ENCODE results near the gene LENG9. TPM values are rescaled to one million over a fixed set of nuclear protein-coding genes. Genes with fewer than 3 reads are reported as not detected.

Gene LENG9
- total RNA-seq, 1 experiment from 2014 or later: 4.2 TPM

GRCh38 chr19:54416695-54417491 lies 46.7 kb downstream of the LENG9 start:
- no peak for DNase-seq (ENCODE audit: low spot score)
- ChIA-PET POLR2A (ENCODE audit: low non-redundant PET) (interaction anchor here (0.6 kb wide), 1 partner anchor 11 kb away, joined by 11 read pairs; no protein-coding TSS in a partner anchor), CTCF (interaction anchor here (0.6 kb wide), 1 partner anchor 64 kb away, joined by 4 read pairs; no protein-coding TSS in a partner anchor)
- intact Hi-C loops (cut with micrococcal nuclease; ENCODE audit: unreplicated experiment): no loop called here
- Histone ChIP-seq H3K4me1 (ENCODE audit: insufficient read depth, low read length, poor library complexity, severe bottlenecking) (peaks cover 4% of the 10 kb centered on the region), H3K9me3 (ENCODE audit: low read depth, low read length, poor library complexity, severe bottlenecking) (no peaks in the 10 kb centered on the region), H3K36me3 (ENCODE audit: insufficient read depth, low read length, poor library complexity, severe bottlenecking) (no peaks in the 10 kb centered on the region), H3K4me3 (ENCODE audit: low read depth, low read length, poor library complexity, severe bottlenecking) (no peak overlapping the region), H3K27me3 (replicated peaks; ENCODE audit: insufficient read depth, low read depth, low read length, poor library complexity) (peaks cover 15% of the 10 kb centered on the region), H3K27ac (ENCODE audit: low read depth, low read length, poor library complexity, severe bottlenecking) (no peak overlapping the region)
- TF ChIP-seq EZH2 (IDR thresholded peaks at IDR 0.05; ENCODE audit: borderline replicate concordance, low read depth, low read length, poor library complexity, severe bottlenecking) (no peak), CTCF (conservative IDR thresholded peaks at IDR 0.05; ENCODE audit: low read depth, low read length) (no peak)
- no TSS peak for BruUV-seq (replicated peaks)

- no TSS peak for BruUV-seq (replicated peaks)
- Histone ChIP-seq H3K27ac (ENCODE audit: low read depth, low read length, poor library complexity, severe bottlenecking) (no peak overlapping the region), H3K4me1 (ENCODE audit: insufficient read depth, low read length, poor library complexity, severe bottlenecking) (peaks cover 4% of the 10 kb centered on the region), H3K9me3 (ENCODE audit: low read depth, low read length, poor library complexity, severe bottlenecking) (no peaks in the 10 kb centered on the region), H3K27me3 (replicated peaks; ENCODE audit: insufficient read depth, low read depth, low read length, poor library complexity) (peaks cover 15% of the 10 kb centered on the region), H3K36me3 (ENCODE audit: insufficient read depth, low read length, poor library complexity, severe bottlenecking) (no peaks in the 10 kb centered on the region), H3K4me3 (ENCODE audit: low read depth, low read length, poor library complexity, severe bottlenecking) (peak overlapping the region; percentile 48)
- ChIA-PET POLR2A (ENCODE audit: low non-redundant PET) (interaction anchor here (0.6 kb wide), 1 partner anchor 12 kb away, joined by 11 read pairs; no protein-coding TSS in a partner anchor), CTCF (interaction anchor here (0.6 to 0.8 kb wide), 2 partner anchors 65 to 623 kb away, joined by 4 to 8 read pairs; no protein-coding TSS in a partner anchor)
- no peak for TF ChIP-seq CTCF (conservative IDR thresholded peaks at IDR 0.05; ENCODE audit: low read depth, low read length)
- TF ChIP-seq EZH2 (IDR thresholded peaks at IDR 0.05; ENCODE audit: borderline replicate concordance, low read depth, low read length, poor library complexity, severe bottlenecking): no peak
- no peak for DNase-seq (ENCODE audit: low spot score)
- intact Hi-C loops (cut with micrococcal nuclease; ENCODE audit: unreplicated experiment): no loop called here
These were observed 47.5 kb downstream of the LENG9 start for GRCh38 chr19:54415901-54416673.

GRCh38 chr19:54415208-54415900 lies 48.2 kb downstream of the LENG9 start, which contains the start of gene TTYH1:
TTYH1 (plus strand) TSS chr19:54415464; CDS start chr19:54415553, 89 bp downstream.
- no TSS peak for BruUV-seq (replicated peaks)
- H3K27ac ChIP-seq (ENCODE audit: low read depth, low read length, poor library complexity, severe bottlenecking): no peak within 1 kb of the TSS
- CTCF ChIA-PET: interaction anchor here (0.6 to 0.8 kb wide), 2 partner anchors 9 to 622 kb away, joined by 3 to 8 read pairs; no protein-coding TSS in a partner anchor

More at GRCh38 chr19:54415208-54415900, 48.2 kb downstream of the LENG9 start, which contains the start of gene TTYH1:
- TF ChIP-seq CTCF (conservative IDR thresholded peaks at IDR 0.05; ENCODE audit: low read depth, low read length) (peak; percentile 37), EZH2 (IDR thresholded peaks at IDR 0.05; ENCODE audit: borderline replicate concordance, low read depth, low read length, poor library complexity, severe bottlenecking) (no peak)
- intact Hi-C loops (cut with micrococcal nuclease; ENCODE audit: unreplicated experiment): no loop called here
- H3K4me3 ChIP-seq (ENCODE audit: low read depth, low read length, poor library complexity, severe bottlenecking): peak within 1 kb of the TSS; percentile 48
- POLR2A ChIA-PET (ENCODE audit: low non-redundant PET): no interaction called here
- peaks cover 4% of the 10 kb centered on the region for H3K4me1 ChIP-seq (ENCODE audit: insufficient read depth, low read length, poor library complexity, severe bottlenecking)
- peaks cover 17% of the 10 kb centered on the region for H3K27me3 ChIP-seq (replicated peaks; ENCODE audit: insufficient read depth, low read depth, low read length, poor library complexity)
- H3K36me3 ChIP-seq (ENCODE audit: insufficient read depth, low read length, poor library complexity, severe bottlenecking): no peaks in the 10 kb centered on the region
- no peaks in the 10 kb centered on the region for H3K9me3 ChIP-seq (ENCODE audit: low read depth, low read length, poor library complexity, severe bottlenecking)
- DNase-seq (ENCODE audit: low spot score): no peak
